DOHH2 (cell line): ENCODE results near the gene AP4B1.

Source experiments
- EZH2phosphoT487 ChIP-seq: fragments of 200-600 bp; sonication (generic); IDR thresholded peaks from 2 replicates; pipeline ENCODE4 v1.6.1; 2017; ENCODE audit warnings: borderline replicate concordance, mild to moderate bottlenecking, antibody characterized with exemption, low read length, moderate library complexity, mixed read lengths
- TF ChIP-seq, protein P1 (sequence below): fragments of 200-600 bp; sonication (generic); IDR thresholded peaks from one replicate; pipeline ENCODE4 v1.5.1; 2014; ENCODE audit warnings: antibody characterized with exemption, mild to moderate bottlenecking, low read depth, low read length; ENCODE audit not compliant: poor library complexity, severe bottlenecking

DNA sequence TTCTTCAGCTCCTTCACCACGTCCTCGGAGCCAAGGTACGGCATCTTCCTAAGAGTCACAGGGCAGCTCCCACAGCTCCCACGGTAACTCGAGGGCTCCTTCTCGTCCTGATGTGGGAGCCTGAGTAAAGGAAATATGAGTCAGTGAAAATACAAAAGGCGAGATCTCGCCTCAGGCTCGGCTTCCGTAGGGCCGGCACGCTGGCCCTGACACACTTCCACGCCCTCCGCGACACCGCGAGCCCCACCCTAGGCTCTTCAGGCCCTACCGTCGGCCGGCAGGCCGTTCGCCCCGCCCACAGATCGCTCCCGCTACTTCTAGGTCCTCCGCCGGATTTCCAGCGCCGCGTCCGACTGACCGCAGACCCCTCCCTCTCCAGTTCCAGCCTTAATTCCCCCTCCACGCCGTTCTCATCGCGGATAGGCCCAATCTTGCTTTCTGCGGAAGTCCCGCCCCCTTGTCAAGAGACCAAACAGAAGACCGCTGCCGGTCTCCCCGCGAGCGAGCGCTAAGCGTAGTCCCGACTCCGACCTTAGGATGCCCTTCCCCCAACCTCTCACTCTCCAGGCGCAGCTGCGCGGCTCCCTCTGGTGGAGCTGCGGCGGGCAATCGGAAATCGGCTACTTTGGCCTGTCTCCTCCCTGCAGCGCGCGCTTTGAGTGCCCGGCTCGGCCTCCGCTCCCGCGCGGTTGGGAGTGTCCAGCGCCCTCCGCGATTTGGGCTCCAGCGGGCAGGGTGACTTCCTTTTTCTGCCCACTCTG, at the start of gene AP4B1, which contains the start of gene DCLRE1B:
- TF ChIP-seq, protein P1, sequence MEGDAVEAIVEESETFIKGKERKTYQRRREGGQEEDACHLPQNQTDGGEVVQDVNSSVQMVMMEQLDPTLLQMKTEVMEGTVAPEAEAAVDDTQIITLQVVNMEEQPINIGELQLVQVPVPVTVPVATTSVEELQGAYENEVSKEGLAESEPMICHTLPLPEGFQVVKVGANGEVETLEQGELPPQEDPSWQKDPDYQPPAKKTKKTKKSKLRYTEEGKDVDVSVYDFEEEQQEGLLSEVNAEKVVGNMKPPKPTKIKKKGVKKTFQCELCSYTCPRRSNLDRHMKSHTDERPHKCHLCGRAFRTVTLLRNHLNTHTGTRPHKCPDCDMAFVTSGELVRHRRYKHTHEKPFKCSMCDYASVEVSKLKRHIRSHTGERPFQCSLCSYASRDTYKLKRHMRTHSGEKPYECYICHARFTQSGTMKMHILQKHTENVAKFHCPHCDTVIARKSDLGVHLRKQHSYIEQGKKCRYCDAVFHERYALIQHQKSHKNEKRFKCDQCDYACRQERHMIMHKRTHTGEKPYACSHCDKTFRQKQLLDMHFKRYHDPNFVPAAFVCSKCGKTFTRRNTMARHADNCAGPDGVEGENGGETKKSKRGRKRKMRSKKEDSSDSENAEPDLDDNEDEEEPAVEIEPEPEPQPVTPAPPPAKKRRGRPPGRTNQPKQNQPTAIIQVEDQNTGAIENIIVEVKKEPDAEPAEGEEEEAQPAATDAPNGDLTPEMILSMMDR, result peak; percentile 58
- no peak for TF ChIP-seq EZH2phosphoT487
